NCI-H1694 treated with DMSO at 0.1 percent for 48 hours (cell line): Measurements from ENCODE around the gene PEX5L.
A peak's percentile ranks its signal among the peaks of the same experiment; 100 is the strongest.

Experiments
- DNase-seq: peaks from one replicate; lab custom pipeline; 2025; lab: John Stamatoyannopoulos, UW

Gene PEX5L

DNA sequence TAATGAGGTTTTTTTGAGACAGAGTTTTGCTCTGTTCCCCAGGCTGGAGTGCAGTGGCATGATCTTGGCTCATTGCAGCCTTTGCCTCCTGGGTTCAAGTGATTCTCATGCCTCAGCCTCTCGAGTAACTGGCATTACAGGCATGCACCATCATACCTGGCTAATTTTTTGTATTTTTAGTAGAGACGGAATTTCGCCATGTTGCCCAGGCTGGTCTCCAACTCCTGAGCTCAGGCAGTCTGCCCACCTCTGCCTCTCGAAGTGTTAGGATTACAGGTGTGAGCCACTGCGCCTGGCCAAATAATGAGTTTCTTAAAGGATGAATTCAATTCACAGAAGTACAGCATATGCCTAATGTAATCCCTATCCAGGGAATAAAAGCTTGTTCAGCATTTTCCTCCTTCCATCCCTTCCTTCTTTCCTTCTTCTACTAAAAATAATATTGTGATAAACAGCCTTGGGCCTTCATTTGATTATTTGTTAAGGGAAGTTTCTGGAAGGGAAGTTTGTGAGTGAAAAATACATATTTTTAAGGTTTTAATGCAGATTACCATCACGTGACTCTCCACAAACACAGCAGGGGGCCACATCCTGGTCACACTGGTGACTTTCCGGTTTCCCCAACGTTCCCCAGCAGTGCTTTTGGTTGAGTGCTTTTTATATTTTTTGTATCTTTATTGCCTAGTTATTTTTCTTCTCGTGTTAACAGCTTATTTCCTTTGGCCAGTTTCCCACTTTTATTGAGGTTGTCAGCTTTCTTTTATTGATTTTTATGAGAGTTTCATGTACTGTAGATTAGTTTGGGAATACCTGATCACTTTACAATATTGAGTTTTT lies 267.1 kb downstream of the PEX5L start:
- DNase-seq, result no peak

DNA sequence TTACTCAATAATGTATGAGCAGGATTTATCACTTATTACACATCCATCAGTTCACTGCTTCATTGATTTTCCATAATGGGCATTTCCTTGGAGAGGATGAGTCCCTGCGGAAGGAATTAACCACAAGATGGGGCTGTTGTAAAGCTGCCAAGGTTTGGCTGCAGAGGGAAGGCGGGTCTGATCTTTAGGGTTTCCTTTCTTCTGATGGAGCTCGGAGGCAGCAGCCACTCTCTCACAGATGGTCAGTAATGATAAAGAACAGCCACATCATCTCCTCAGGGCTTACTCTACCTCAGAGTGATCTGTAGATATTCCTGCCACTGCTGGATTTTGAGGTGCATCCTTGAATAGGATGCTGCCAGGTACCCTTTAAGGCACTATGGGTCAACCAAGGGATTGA lies 268.7 kb downstream of the PEX5L start:
- DNase-seq, result no peak

DNA sequence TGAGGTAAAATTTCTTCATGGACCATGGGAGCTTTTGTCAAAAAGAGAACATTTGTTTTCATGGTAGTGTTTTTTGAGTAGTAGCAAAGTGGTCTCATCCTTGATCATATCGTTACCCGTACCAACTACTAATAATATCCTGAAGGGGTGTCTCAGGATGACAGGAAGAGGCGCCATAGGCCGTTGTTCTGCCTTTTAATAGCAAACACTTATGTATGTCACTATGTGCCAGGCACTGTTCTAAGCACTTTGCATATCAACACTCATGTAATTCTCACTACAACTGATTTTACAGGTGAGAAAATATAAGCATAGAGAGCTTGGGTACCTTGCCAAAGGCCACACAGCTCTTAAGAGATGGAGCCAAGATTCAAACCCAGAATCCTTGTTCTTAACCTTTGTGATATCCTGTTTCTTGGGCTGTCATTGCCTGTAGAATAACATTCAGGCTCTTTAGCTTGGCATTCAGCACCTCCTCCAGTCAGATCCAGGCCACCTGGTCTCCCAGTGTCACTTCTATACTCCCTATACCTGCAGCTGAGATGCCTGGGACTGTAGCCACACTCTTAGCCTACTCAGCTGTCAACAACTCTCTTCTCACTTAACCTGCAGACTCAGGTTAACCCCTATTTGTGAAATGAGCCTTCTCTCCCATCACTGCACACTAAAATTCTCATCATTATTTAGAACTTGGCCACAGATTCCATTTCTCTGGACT lies 270.2 kb downstream of the PEX5L start:
- no peak for DNase-seq

DNA sequence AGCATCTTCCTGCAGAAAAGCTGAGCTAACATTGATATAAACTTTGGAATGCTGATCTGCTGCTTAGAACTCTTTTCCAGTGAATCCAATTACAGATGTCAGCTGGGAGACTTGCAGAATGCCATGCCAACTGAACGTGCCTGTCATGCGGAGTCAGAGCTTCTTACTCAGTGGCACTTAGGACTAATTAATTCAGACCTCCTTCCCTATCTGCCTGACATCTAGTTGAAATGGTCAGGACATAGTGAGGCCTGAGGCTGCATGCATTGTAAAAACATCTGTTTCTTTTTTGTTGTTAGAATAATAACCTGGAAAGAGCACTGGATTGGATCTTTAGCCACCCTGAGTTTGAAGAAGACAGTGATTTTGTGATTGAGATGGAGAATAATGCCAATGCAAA lies 271.3 kb downstream of the PEX5L start:
- no peak for DNase-seq

DNA sequence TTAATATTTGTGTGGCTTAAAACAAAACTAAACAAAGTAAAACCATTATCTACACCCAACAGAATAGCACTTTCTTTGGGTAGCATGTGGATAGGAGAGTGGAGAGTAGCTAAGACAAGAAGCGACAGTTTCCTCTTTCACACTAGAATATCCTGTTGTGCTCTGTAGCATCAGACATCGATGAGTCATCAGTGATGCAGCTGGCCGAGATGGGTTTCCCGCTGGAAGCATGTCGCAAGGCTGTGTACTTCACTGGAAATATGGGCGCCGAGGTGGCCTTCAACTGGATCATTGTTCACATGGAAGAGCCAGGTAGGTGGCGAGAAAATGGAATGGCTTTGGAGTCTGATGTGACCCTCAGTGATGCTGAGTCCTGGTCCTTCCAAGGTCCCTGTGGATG lies 275.8 kb downstream of the PEX5L start:
- no peak for DNase-seq

DNA sequence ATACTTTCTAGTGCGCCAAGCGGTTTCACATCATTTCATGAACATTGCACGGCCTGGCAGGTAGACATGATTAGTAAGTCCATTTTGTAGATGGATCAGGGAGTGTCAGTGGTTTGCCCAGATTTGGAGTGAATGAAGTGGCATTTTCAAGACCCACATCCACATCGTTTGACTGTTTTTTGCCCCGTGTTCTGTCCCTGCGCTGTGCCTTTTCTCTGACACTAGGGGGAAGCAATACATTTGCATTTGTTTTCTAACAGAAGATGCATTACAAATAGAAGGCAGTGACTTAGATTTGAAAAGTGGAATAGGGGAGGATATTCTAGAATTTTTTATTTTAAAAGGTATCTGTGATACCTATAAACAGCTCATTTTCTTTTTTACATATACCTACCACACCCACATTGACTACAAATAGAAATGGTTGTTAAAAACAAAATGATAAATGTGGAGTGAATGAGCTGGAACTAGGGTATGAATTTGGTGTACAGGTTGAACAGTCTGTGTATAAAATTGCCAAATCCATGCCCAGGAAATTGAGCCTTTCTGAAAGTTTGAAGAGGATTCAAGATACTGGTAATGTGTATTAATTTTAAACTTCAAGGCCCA lies 285.9 kb downstream of the PEX5L start:
- peak; percentile 6 for DNase-seq

DNA sequence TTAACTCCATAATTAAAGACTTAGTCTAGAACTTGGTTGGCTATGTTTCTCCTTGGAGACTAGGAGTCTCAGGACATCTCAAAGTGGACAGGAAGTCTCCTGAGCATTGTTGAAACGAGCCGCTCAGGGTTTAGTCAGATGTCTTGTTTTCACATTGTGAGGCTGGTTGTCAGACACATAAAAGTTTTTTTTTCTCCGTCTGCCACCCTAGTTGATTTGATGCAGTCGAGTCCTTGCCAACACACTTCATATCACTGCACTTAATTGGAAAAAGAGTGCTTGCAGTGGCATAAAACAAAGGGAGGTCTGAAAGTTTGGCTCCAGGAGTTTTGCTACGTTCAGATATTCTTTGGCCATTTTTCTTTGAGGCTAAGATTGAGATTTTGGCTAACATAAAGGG lies 291.0 kb downstream of the PEX5L start:
- no peak for DNase-seq

DNA sequence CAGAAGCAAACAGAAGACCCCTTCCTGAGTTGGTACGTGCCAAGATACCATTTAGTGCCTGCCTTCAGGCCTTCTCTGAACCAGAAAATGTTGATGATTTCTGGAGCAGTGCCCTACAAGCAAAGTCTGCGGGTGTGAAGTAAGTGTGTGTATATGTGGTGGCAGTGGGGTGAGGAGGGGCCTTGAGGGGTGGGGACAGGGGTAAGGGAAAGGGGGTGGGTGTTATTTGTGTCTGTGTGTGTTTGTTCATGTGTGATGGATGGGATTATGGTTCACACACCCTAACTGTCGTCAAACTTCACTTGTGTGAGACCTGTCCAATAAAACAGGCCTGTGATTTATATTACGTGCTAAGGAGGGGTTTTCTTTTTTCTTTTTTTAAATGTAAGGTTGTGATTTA lies 291.7 kb downstream of the PEX5L start:
- no peak for DNase-seq
